ENCODE results near the gene ATG3.
"Not testable (repeated sequence)": the region's sequence is repeated elsewhere in the genome, so short reads cannot be mapped to it uniquely, and the experiment has no call there.

ATG3 gene

GRCh38 chr3:112561734-112562529, at the start of gene ATG3, which contains the start of gene SLC35A5:
TSS of gene ATG3 (minus strand) at chr3:112561962. CDS start at chr3:112561528, 434 bp downstream.
TSS of gene SLC35A5 (plus strand) at chr3:112562045. CDS start at chr3:112563404, 1,359 bp downstream.
- peak; percentile 89 for DNase-seq

DNA sequence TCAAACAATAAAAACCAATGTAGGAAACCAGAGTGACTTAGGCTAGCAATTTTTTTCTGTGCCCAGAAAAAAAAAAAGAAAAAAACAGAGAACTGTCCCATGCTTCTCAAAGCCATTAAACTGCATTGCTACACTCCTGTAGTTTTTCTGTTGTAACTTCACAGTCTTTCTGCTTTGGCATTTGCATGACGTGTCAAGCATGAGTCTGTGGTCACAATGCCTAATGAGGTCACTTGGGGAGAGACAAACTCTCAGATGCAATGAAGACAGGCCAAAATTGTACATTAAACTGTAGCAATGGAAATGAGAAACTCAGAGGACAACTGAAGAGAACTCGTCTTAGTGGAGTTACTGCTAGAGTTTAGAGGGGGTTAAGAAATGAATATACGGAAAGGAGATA, 48.4 kb upstream of the ATG3 start:
- DNase-seq: no peak

DNA sequence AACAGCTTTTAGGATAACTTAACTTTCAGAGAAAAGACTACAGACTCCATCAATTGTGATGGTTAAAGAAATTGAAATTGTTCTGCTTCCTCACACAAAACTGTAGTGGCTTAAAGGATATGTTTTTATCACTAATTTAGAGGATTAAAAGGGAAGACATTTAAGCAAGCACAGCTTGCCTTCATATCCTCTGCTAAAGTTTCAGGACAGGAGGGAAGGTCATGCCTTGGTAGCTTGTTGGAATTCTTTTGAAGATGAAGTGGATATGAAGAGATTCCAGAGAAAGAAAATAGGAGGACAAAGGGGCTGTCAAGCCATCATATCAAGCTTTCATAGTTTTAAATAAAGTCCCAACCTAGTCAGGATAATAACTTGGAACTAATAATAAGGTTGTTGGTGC, 46.1 kb upstream of the ATG3 start:
- no peak for DNase-seq

GRCh38 chr3:112606098-112606497, 44.3 kb upstream of the ATG3 start:
- no peak for DNase-seq

- DNase-seq: peak; percentile 77
Measured at GRCh38 chr3:112605285-112605684, 43.5 kb upstream of the ATG3 start.

DNA sequence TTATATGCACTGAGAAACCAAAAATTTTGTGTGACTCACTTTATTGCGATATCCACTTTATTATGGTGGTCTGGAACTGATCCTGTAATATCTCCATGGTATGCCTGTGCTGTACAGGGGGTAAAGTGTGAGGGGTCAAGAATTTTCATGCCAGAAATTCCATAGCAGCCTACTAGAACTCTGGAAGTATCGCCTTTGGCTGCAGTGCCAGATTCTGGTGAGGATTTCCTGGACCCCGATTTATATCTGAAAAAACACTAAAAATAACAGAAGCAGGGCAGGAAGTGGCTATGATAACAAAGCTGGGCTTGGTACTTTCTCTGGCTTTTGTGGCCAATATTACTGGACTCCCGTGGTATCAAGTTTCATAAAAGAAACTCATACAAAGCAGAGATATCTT, 42.8 kb upstream of the ATG3 start:
- no peak for DNase-seq

DNA sequence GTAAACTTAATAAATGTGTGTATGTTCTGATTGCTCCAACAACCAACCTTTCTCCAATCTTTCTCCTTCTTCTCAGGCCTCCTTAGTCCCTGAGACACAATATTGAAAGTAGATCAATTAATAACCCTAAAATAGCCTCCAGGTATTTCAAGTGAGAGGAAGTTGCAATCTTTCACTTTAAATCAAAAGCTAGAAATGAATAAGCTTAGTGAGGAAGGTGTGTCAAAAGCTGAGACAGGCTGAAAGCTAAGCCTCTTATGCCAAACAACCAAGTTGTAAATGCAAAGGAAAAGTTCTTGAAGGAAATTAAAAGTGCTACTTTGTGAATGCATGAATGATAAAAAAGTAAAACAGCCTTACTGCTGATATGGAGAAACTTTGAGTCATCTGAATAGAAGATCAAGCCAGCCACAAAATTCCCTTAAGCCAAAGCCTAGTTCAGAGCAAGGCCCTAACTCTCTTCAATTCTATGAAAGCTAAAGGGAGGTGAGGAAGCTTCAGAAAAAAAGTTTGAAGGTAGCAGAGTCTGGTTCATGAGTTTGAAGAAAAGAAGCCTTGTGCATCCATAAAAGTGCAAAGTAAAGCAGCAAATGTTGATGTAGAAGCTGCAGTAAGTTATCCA, 40.6 kb upstream of the ATG3 start:
- DNase-seq: no peak

GRCh38 chr3:112598731-112599130, 37.0 kb upstream of the ATG3 start:
- no peak for DNase-seq

DNA sequence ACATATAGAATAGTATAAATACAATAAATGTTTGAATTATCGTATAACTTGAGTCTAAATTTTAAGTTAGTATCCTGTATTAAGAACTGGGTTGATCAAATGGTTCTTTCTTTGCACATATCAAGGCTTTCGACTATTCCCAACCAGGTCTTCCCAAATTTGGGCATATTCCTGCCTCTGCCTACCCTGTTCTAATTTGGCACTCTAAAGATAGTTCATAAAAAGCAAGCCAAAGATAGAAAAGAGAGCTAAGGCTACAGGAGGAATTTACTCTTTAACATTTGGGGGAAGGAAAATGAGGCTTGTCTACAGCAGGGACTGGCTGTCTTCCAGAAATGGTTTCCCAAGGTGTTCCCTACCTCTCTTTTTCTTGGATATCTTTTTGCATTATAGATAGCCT, 36.2 kb upstream of the ATG3 start:
- DNase-seq: no peak

GRCh38 chr3:112594856-112595255, 33.1 kb upstream of the ATG3 start:
- DNase-seq: no peak

GRCh38 chr3:112593258-112593657, 31.5 kb upstream of the ATG3 start:
- DNase-seq: no peak

GRCh38 chr3:112587336-112587735, 25.6 kb upstream of the ATG3 start:
- no peak for DNase-seq

- no peak for DNase-seq
Measured at GRCh38 chr3:112585782-112586181, 24.0 kb upstream of the ATG3 start.

DNA sequence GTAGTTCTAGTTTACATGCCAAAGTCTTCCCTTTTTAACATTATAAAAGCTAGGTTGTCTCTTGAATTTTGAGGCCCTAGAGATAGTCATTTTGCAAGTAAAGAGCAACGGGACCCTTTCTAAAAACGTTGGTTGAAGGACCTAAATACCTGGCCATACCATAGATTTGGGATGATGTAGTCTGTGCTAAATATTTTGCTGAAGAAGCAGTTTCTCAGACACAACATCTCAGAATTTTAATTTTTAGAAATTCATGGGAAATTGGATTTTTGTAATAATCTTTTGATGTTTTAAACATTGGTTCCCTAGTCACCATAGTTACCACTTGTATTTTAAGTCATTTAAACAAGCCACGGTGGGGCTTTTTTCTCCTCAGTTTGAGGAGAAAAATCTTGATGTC, 21.3 kb upstream of the ATG3 start:
- DNase-seq: no peak

DNA sequence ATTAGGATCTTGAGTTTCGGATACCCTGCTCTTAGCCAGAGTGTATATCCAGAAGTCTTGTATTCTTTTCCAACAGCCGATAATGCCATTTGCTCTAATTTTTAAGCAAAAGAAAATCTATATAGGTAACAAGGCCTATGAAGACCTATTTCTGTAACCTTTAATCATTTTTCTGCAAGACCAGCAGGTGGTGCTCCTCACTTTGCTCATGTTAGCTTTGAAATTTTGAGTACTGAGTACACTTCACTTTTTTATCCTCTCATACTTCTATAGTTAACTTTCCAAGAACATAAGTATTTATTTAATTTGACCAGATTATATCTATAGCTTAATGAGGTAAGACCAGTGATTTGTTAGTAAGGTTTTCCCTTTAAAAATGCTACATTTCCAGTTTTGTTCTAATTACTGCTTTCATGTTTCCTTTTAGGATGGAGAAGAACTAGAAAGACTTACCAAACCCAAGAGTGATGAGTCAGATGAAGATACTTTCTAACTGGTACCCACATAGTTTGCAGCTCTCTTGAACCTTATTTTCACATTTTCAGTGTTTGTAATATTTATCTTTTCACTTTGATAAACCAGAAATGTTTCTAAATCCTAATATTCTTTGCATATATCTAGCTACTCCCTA, 20.6 kb upstream of the ATG3 start:
- peak; percentile 10 for DNase-seq

DNA sequence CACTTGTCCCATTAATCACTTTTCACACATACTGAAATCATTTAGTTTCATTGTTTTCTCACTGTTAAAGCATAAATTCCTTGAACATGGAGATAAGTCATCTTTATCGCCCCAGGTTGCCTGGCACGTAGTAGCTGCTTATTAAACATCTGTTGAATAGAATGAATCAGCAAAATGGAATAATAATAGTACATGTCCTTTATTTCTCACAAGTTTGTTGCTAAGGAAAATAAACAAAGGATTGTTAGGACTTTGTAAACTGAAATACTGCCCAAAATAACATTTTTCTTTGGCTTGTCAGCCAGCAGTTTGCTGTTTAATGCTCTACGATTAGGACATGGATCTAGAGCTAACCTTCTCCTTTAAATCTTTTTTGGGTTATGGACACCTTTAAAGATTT, 17.9 kb upstream of the ATG3 start:
- no peak for DNase-seq

GRCh38 chr3:112579232-112579631, 17.5 kb upstream of the ATG3 start:
- DNase-seq: no peak

- no peak for DNase-seq
Measured at GRCh38 chr3:112572701-112573100, 10.9 kb upstream of the ATG3 start.

DNA sequence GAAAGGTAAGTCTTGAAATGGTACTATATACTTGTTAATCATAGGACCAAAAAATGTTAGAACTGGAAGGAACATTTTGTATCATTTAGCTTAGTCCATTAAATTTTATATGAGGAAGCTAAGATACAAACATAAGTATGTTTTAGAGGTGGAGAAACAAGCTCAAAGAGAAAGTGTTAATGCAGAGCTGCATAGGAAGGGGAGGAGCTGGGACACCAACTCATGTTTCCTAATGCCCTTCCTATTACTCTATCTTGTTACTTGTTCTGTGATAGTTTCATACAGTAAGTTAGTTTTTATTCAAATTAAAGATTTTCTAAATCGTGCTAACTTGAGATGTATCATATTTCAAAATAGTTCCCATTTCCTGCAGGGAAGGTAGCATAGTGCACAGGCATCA, 7.5 kb upstream of the ATG3 start:
- DNase-seq: no peak

GRCh38 chr3:112568642-112569041, 6.9 kb upstream of the ATG3 start:
- DNase-seq: no peak

DNA sequence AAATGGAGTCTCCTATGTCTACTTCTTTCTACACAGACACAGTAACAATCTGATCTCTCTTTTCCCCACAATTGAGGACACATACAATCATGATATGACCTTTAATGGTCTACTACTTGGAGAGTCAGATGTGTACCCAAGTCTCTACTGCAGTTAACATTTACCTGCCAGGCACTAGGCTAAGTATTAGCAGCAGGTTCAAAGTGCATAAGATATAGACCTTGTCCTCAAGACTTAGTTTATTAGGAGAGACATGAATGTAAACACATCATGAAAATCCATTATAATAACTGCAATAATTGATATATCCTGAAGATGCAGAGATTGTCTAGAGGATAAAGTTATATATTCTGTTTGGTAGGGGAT, 3.2 kb upstream of the ATG3 start:
- DNase-seq: no peak

GRCh38 chr3:112564247-112564939, 2.6 kb upstream of the ATG3 start:
- not testable (repeated sequence) for DNase-seq

- DNase-seq: peak; percentile 34
Measured at GRCh38 chr3:112561484-112561733, 353 bp downstream of the ATG3 start.
